HEK293 (cell line): Measurements from ENCODE around the gene WTIP.

Experiments
- CTCF ChIP-seq: fragments of 450-650 bp; formaldehyde crosslinking; IDR thresholded peaks from 2 replicates; pipeline ENCODE4 v1.5.1; 2016; ENCODE audit warnings: missing biosample characterization, missing genetic modification characterization
- GLI2 ChIP-seq: fragments of 450-650 bp; formaldehyde crosslinking; IDR thresholded peaks from 2 replicates; pipeline ENCODE4; 2017; ENCODE audit warnings: missing biosample characterization, missing genetic modification characterization, low read depth, borderline replicate concordance
- GLIS2 ChIP-seq: fragments of 450-650 bp; formaldehyde crosslinking; IDR thresholded peaks from 2 replicates; pipeline ENCODE4 v1.5.1; 2016; ENCODE audit warnings: missing biosample characterization, missing genetic modification characterization
- HOXD13 ChIP-seq: sonication (generic); formaldehyde crosslinking; IDR thresholded peaks from 2 replicates; pipeline ENCODE4 v1.8.0; 2022; ENCODE audit warnings: missing genetic modification reagents, borderline replicate concordance
- PBX3 ChIP-seq: sonication (generic); formaldehyde crosslinking; IDR thresholded peaks from 2 replicates; pipeline ENCODE4 v1.8.1; 2022; ENCODE audit warnings: mild to moderate bottlenecking, moderate library complexity, missing genetic modification reagents
- REPIN1 ChIP-seq: fragments of 450-650 bp; formaldehyde crosslinking; IDR thresholded peaks from 2 replicates; pipeline ENCODE4 v1.5.1; 2017; ENCODE audit warnings: missing biosample characterization, missing genetic modification characterization, low read depth
- YY1 ChIP-seq: fragments of 450-650 bp; formaldehyde crosslinking; IDR thresholded peaks from 2 replicates; pipeline ENCODE4 v1.5.1; 2018; ENCODE audit warnings: missing biosample characterization, missing genetic modification characterization
- ZBTB21 ChIP-seq: fragments of 450-650 bp; formaldehyde crosslinking; IDR thresholded peaks from 2 replicates; pipeline ENCODE4 v1.5.1; 2017; ENCODE audit warnings: missing biosample characterization, missing genetic modification characterization
- ZBTB8A ChIP-seq: fragments of 450-650 bp; formaldehyde crosslinking; IDR thresholded peaks from 2 replicates; pipeline ENCODE4 v1.5.1; 2016; ENCODE audit warnings: missing biosample characterization, missing genetic modification characterization
- ZNF362 ChIP-seq: fragments of 450-650 bp; formaldehyde crosslinking; IDR thresholded peaks from 2 replicates; pipeline ENCODE4 v1.5.1; 2016; ENCODE audit warnings: missing biosample characterization, missing genetic modification characterization
- ZNF558 ChIP-seq: fragments of 450-650 bp; formaldehyde crosslinking; IDR thresholded peaks from 2 replicates; pipeline ENCODE4 v1.5.1; 2016; ENCODE audit warnings: missing biosample characterization, missing genetic modification characterization
- ZNF623 ChIP-seq: fragments of 450-650 bp; formaldehyde crosslinking; IDR thresholded peaks from 2 replicates; pipeline ENCODE4 v1.5.1; 2016; ENCODE audit warnings: missing biosample characterization, missing genetic modification characterization
- TF ChIP-seq, protein P1 (sequence below): fragments of 450-650 bp; formaldehyde crosslinking; conservative IDR thresholded peaks from 2 replicates; pipeline ENCODE4 v1.5.1; 2016; ENCODE audit warnings: low read depth, missing biosample characterization, missing genetic modification characterization

DNA sequence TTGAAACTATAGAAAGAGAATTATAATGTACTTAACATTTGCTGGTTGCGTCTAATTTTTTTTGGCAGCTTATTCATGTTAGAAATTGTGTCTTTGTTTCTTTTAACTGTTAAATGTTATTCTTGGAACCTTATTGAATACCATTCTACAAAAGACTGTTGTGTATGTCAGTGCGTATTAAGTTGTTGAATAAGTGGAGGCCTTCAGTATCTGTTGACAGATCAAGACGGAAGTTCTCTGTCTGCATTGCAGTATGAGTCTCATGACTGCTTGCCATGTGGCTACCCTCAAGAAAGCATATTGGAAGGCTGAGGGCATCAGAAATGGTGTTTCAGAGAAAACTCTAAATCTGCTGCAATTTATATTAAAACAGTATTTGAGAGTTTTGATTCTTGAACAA, 44.8 kb upstream of the WTIP start:
- no peak for TF ChIP-seq CTCF (tag by site-specific recombination)
- TF ChIP-seq ZNF558 (tag by site-specific recombination), result no peak
- no peak for TF ChIP-seq REPIN1 (tag by site-specific recombination)
- no peak for TF ChIP-seq ZNF623 (tag by site-specific recombination)
- no peak for TF ChIP-seq PBX3 (CRISPR knock-in tag)
- TF ChIP-seq YY1 (tag by site-specific recombination), result no peak
- no peak for TF ChIP-seq ZBTB21
- TF ChIP-seq GLI2 (tag by site-specific recombination), result no peak
- no peak for TF ChIP-seq HOXD13 (CRISPR knock-in tag)
- no peak for TF ChIP-seq ZNF362
- no peak for TF ChIP-seq GLIS2 (tag by site-specific recombination)
- no peak for TF ChIP-seq ZBTB8A (tag by site-specific recombination)
- TF ChIP-seq, protein P1, sequence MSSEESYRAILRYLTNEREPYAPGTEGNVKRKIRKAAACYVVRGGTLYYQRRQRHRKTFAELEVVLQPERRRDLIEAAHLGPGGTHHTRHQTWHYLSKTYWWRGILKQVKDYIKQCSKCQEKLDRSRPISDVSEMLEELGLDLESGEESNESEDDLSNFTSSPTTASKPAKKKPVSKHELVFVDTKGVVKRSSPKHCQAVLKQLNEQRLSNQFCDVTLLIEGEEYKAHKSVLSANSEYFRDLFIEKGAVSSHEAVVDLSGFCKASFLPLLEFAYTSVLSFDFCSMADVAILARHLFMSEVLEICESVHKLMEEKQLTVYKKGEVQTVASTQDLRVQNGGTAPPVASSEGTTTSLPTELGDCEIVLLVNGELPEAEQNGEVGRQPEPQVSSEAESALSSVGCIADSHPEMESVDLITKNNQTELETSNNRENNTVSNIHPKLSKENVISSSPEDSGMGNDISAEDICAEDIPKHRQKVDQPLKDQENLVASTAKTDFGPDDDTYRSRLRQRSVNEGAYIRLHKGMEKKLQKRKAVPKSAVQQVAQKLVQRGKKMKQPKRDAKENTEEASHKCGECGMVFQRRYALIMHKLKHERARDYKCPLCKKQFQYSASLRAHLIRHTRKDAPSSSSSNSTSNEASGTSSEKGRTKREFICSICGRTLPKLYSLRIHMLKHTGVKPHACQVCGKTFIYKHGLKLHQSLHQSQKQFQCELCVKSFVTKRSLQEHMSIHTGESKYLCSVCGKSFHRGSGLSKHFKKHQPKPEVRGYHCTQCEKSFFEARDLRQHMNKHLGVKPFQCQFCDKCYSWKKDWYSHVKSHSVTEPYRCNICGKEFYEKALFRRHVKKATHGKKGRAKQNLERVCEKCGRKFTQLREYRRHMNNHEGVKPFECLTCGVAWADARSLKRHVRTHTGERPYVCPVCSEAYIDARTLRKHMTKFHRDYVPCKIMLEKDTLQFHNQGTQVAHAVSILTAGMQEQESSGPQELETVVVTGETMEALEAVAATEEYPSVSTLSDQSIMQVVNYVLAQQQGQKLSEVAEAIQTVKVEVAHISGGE, result no peak
